Gastroesophageal sphincter (tissue), 4 donors: ENCODE results near the gene SCGB1D1. TPM values are rescaled to one million over a fixed set of nuclear protein-coding genes. Genes with fewer than 3 reads are reported as not detected.

Experiments used
- ATAC-seq: fragments of 150-250 bp; one replicate; pipeline ENCODE4 v1.9.1; 2016; ENCODE audit warnings: mild to moderate bottlenecking, moderate library complexity
- H3K27ac ChIP-seq, 4 donors: fragments of 200-600 bp; sonication (generic) in 3 of 4; 1 replicate in 3 of 4; 2 replicates in 1 of 4; pipeline ENCODE4 v1.5.1; 2016 to 2019
- H3K27me3 ChIP-seq: fragments of 200-600 bp; sonication (generic); one replicate; pipeline ENCODE4 v1.5.1; 2019
- H3K36me3 ChIP-seq, 2 donors: fragments of 200-600 bp; sonication (generic); one replicate each; pipeline ENCODE4 v1.5.1; 2019; ENCODE audit warnings: control low read depth in 1 of 2
- H3K4me1 ChIP-seq, 3 donors: fragments of 200-600 bp; sonication (generic); 1 replicate in 2 of 3; 2 replicates in 1 of 3; pipeline ENCODE4 v1.5.1; 2016 to 2019; ENCODE audit warnings: control low read depth in 2 of 3
- H3K4me3 ChIP-seq, 2 donors: fragments of 200-600 bp; sonication (generic); one replicate each; pipeline ENCODE4 v1.5.1; 2019; ENCODE audit warnings: mild to moderate bottlenecking in 1 of 2, moderate library complexity in 1 of 2
- H3K9me3 ChIP-seq, 3 donors: fragments of 200-600 bp; sonication (generic); one replicate each; pipeline ENCODE4 v1.5.1; 2017 to 2019; ENCODE audit warnings: control low read depth in 2 of 3
- CTCF ChIP-seq, 4 experiments: fragments of 200-600 bp in 2 of 4; fragments of 450-650 bp in 2 of 4; sonication (generic) in 1 of 4; IDR thresholded peaks; one replicate each; pipeline ENCODE4 v1.5.1; 2017 to 2019; ENCODE audit warnings: antibody characterized with exemption in 4 of 4, mild to moderate bottlenecking in 2 of 4, moderate library complexity in 2 of 4
- EP300 ChIP-seq: sonication (generic); formaldehyde crosslinking; IDR thresholded peaks from one replicate; pipeline ENCODE4 v1.6.1; 2017; ENCODE audit warnings: antibody characterized with exemption, mild to moderate bottlenecking
- POLR2A ChIP-seq, 2 donors: fragments of 450-650 bp; IDR thresholded peaks; one replicate each; pipeline ENCODE4 v1.6.1; 2017; ENCODE audit warnings: antibody characterized with exemption in 2 of 2, mild to moderate bottlenecking in 2 of 2, moderate library complexity in 1 of 2
- POLR2AphosphoS5 ChIP-seq: sonication (generic); formaldehyde crosslinking; IDR thresholded peaks from one replicate; pipeline ENCODE4 v1.6.1; 2017; ENCODE audit warnings: antibody characterized with exemption
- WGBS, 2 donors: methylation state at CpG; one replicate each; pipeline ENCODE4 v1.1.5; 2018; ENCODE audit warnings: low coverage in 1 of 2; 5-methylcytosine and 5-hydroxymethylcytosine counted together
- total RNA-seq, 4 donors: library from RNA; depleted of rRNA; stranded (reverse); fragments of >200 nt; gene quantifications; one replicate each; pipeline ENCODE4 v1.1.0, GENCODE V29; 2016

The SCGB1D1 gene
- total RNA-seq, 4 donors from 2014 or later, result not detected

- WGBS, 2 donors, result 67 to 74% methylated on average over 3 of the region's 3 CpGs
- Histone ChIP-seq H3K4me3 (no peak overlapping the region), H3K27me3 (no peaks in the 10 kb centered on the region), H3K36me3 (peaks cover 0 to 46% of the 10 kb centered on the region in 2 donors), H3K4me1 (peaks cover 0 to 6% (median 0%) of the 10 kb centered on the region in 3 donors), H3K9me3 (no peaks in the 10 kb centered on the region), H3K27ac (no peak overlapping the region)
- ATAC-seq, result no peak
- TF ChIP-seq EP300 (no peak), POLR2A (IDR thresholded peaks at IDR 0.05) (no peak), CTCF (IDR thresholded peaks at IDR 0.05) (no peak), POLR2AphosphoS5 (no peak)
Measured at GRCh38 chr11:62153617-62154016, 36.4 kb upstream of the SCGB1D1 start.

- no peak for TF ChIP-seq POLR2A (IDR thresholded peaks at IDR 0.05)
- no peak for TF ChIP-seq EP300
- TF ChIP-seq CTCF (IDR thresholded peaks at IDR 0.05), result no peak
- TF ChIP-seq POLR2AphosphoS5, result no peak
- 22 to 44% methylated on average over 3 to 5 of the region's 6 CpGs for WGBS, 2 donors
- Histone ChIP-seq H3K9me3 (no peaks in the 10 kb centered on the region), H3K4me1 (peaks cover 0 to 6% (median 0%) of the 10 kb centered on the region in 3 donors), H3K36me3 (peaks cover 0 to 6% of the 10 kb centered on the region in 2 donors), H3K27me3 (no peaks in the 10 kb centered on the region), H3K4me3 (no peak overlapping the region), H3K27ac (no peak overlapping the region)
- ATAC-seq, result no peak
Measured at GRCh38 chr11:62157603-62158002, 32.4 kb upstream of the SCGB1D1 start.

GRCh38 chr11:62166371-62166770 lies 23.6 kb upstream of the SCGB1D1 start:
- TF ChIP-seq POLR2A (IDR thresholded peaks at IDR 0.05) (no peak), POLR2AphosphoS5 (no peak), EP300 (no peak), CTCF (IDR thresholded peaks at IDR 0.05) (no peak)
- ATAC-seq, result no peak
- Histone ChIP-seq H3K27ac (no peak overlapping the region), H3K27me3 (peaks cover 16% of the 10 kb centered on the region), H3K9me3 (no peaks in the 10 kb centered on the region), H3K36me3 (no peaks in the 10 kb centered on the region), H3K4me1 (peaks cover 0 to 4% (median 0%) of the 10 kb centered on the region in 3 donors), H3K4me3 (no peak overlapping the region)
- WGBS, 2 donors, result 40 to 63% methylated on average over 2 to 5 of the region's 10 CpGs

GRCh38 chr11:62169448-62169847 lies 20.6 kb upstream of the SCGB1D1 start:
- peaks cover 0 to 7% (median 0%) of the 10 kb centered on the region in 3 donors for H3K4me1 ChIP-seq
- 54 to 78% methylated on average over 2 to 4 of the region's 10 CpGs for WGBS, 2 donors
- H3K9me3 ChIP-seq, result no peaks in the 10 kb centered on the region
- H3K27ac ChIP-seq, result no peak overlapping the region
- H3K4me3 ChIP-seq, result no peak overlapping the region
- no peaks in the 10 kb centered on the region for H3K36me3 ChIP-seq
- peaks cover 33% of the 10 kb centered on the region for H3K27me3 ChIP-seq
- TF ChIP-seq CTCF (IDR thresholded peaks at IDR 0.05) (no peak), POLR2AphosphoS5 (no peak), POLR2A (IDR thresholded peaks at IDR 0.05) (no peak), EP300 (no peak)
- no peak for ATAC-seq

- no peaks in the 10 kb centered on the region for H3K9me3 ChIP-seq
- 50 to 88% methylated on average over 1 of the region's 1 CpG for WGBS, 2 donors
- peaks cover 37% of the 10 kb centered on the region for H3K27me3 ChIP-seq
- H3K36me3 ChIP-seq, result no peaks in the 10 kb centered on the region
- no peak for TF ChIP-seq POLR2A (IDR thresholded peaks at IDR 0.05)
- TF ChIP-seq POLR2AphosphoS5, result no peak
- TF ChIP-seq EP300, result no peak
- no peak for TF ChIP-seq CTCF (IDR thresholded peaks at IDR 0.05)
- H3K4me1 ChIP-seq, result peaks cover 0 to 7% (median 0%) of the 10 kb centered on the region in 3 donors
- H3K27ac ChIP-seq, result no peak overlapping the region
- no peak for ATAC-seq
- no peak overlapping the region for H3K4me3 ChIP-seq
Measured at GRCh38 chr11:62169935-62170334, 20.1 kb upstream of the SCGB1D1 start.
